ENCODE data around the gene RING1. TPM values are rescaled to one million over a fixed set of nuclear protein-coding genes. Genes with fewer than 3 reads are reported as not detected.

Gene RING1
- polyA plus RNA-seq, 1 experiment, result 36.6 TPM

- ChIA-PET POLR2A (interaction anchor here (0.7 kb wide), 1 partner anchor 238 kb away, joined by 20 read pairs; no protein-coding TSS in a partner anchor), CTCF (interaction anchor here (2.2 to 3.1 kb wide), 3 partner anchors 10 to 40 kb away, joined by 7 to 20 read pairs (median 11); no protein-coding TSS in a partner anchor)
- H3K4me3 ChIP-seq (ENCODE audit: low read depth, low read length), result peak overlapping the region; percentile 84
- no peak for DNase-seq (ENCODE audit: low read depth)
- H3K36me3 ChIP-seq (ENCODE audit: control insufficient read depth, insufficient read depth, low read length), result peaks cover 24% of the 10 kb centered on the region
- no peaks in the 10 kb centered on the region for H3K27me3 ChIP-seq (ENCODE audit: control insufficient read depth, insufficient read depth, low read length)
- TF ChIP-seq, protein P1, sequence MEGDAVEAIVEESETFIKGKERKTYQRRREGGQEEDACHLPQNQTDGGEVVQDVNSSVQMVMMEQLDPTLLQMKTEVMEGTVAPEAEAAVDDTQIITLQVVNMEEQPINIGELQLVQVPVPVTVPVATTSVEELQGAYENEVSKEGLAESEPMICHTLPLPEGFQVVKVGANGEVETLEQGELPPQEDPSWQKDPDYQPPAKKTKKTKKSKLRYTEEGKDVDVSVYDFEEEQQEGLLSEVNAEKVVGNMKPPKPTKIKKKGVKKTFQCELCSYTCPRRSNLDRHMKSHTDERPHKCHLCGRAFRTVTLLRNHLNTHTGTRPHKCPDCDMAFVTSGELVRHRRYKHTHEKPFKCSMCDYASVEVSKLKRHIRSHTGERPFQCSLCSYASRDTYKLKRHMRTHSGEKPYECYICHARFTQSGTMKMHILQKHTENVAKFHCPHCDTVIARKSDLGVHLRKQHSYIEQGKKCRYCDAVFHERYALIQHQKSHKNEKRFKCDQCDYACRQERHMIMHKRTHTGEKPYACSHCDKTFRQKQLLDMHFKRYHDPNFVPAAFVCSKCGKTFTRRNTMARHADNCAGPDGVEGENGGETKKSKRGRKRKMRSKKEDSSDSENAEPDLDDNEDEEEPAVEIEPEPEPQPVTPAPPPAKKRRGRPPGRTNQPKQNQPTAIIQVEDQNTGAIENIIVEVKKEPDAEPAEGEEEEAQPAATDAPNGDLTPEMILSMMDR (IDR thresholded peaks at IDR 0.05; ENCODE audit: insufficient read depth, low read depth, low read length), result no peak
Observed at GRCh38 chr6:33207552-33208090, 679 bp upstream of the RING1 start.

- TF ChIP-seq, protein P1 (IDR thresholded peaks at IDR 0.05; ENCODE audit: insufficient read depth, low read depth, low read length), result no peak
- no peak for DNase-seq (ENCODE audit: low read depth)
- Histone ChIP-seq H3K36me3 (ENCODE audit: control insufficient read depth, insufficient read depth, low read length) (peaks cover 12% of the 10 kb centered on the region), H3K27me3 (ENCODE audit: control insufficient read depth, insufficient read depth, low read length) (no peaks in the 10 kb centered on the region), H3K4me3 (ENCODE audit: low read depth, low read length) (no peak overlapping the region)
- ChIA-PET POLR2A (no interaction called here), CTCF (interaction anchor here (1.1 to 3.1 kb wide), 3 partner anchors 9 to 38 kb away, joined by 3 to 20 read pairs (median 7); no protein-coding TSS in a partner anchor)
Observed at GRCh38 chr6:33209856-33210255, 1.6 kb downstream of the RING1 start.

DNA sequence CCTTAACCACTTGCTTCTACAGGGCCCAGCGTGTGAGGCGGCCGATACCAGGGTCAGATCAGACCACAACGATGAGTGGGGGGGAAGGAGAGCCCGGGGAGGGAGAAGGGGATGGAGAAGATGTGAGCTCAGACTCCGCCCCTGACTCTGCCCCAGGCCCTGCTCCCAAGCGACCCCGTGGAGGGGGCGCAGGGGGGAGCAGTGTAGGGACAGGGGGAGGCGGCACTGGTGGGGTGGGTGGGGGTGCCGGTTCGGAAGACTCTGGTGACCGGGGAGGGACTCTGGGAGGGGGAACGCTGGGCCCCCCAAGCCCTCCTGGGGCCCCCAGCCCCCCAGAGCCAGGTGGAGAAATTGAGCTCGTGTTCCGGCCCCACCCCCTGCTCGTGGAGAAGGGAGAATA lies 2.8 kb downstream of the RING1 start:
- ChIA-PET CTCF (no interaction called here), POLR2A (no interaction called here)
- peaks cover 12% of the 10 kb centered on the region for H3K36me3 ChIP-seq (ENCODE audit: control insufficient read depth, insufficient read depth, low read length)
- no peaks in the 10 kb centered on the region; the same call in 1 of the 2 replicates for H3K27me3 ChIP-seq (ENCODE audit: control insufficient read depth, insufficient read depth, low read length)
- TF ChIP-seq, protein P1 (IDR thresholded peaks at IDR 0.05; ENCODE audit: insufficient read depth, low read depth, low read length), result no peak
- DNase-seq (ENCODE audit: low read depth), result no peak
- H3K4me3 ChIP-seq (ENCODE audit: low read depth, low read length), result no peak overlapping the region

- no peak overlapping the region for H3K4me3 ChIP-seq (ENCODE audit: low read depth, low read length)
- no peak for DNase-seq (ENCODE audit: low read depth)
- POLR2A ChIA-PET, result no interaction called here
Observed at GRCh38 chr6:33211666-33212422, 3.5 kb downstream of the RING1 start.

DNA sequence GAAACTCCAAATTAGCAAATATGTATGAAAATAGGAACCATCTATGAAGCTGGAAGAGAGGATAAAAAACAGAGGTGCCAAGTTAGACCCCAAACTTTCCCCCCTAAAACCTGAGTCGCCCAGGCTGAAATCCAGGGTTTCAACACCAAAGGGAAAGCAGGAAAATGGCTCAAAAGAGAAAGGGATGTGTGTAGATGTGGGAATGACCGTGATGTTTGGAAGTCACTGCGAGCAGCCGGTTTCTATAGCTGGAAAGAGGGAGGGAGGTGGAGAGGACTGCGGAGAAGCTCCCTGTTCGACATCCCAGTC lies 4.5 kb downstream of the RING1 start:
- Histone ChIP-seq H3K36me3 (ENCODE audit: control insufficient read depth, insufficient read depth, low read length) (peaks cover 12% of the 10 kb centered on the region), H3K4me3 (ENCODE audit: low read depth, low read length) (peak overlapping the region; percentile 40), H3K27me3 (ENCODE audit: control insufficient read depth, insufficient read depth, low read length) (no peaks in the 10 kb centered on the region; the same call in 1 of the 2 replicates)
- TF ChIP-seq, protein P1 (IDR thresholded peaks at IDR 0.05; ENCODE audit: insufficient read depth, low read depth, low read length), result no peak
- ChIA-PET CTCF (interaction anchor here (0.6 to 1.8 kb wide), 5 partner anchors 16 to 1167 kb away, joined by 3 to 5 read pairs (median 3); no protein-coding TSS in a partner anchor), POLR2A (interaction anchor here (0.6 kb wide), 1 partner anchor 241 kb away, joined by 3 read pairs; no protein-coding TSS in a partner anchor)
- no peak for DNase-seq (ENCODE audit: low read depth)

More at GRCh38 chr6:33211666-33212422, 3.5 kb downstream of the RING1 start:
- Histone ChIP-seq H3K27me3 (ENCODE audit: control insufficient read depth, insufficient read depth, low read length) (no peaks in the 10 kb centered on the region; the same call in 1 of the 2 replicates), H3K36me3 (ENCODE audit: control insufficient read depth, insufficient read depth, low read length) (peaks cover 12% of the 10 kb centered on the region)
- CTCF ChIA-PET, result interaction anchor here (1.0 to 1.8 kb wide), 3 partner anchors 16 to 36 kb away, joined by 3 to 5 read pairs (median 3); no protein-coding TSS in a partner anchor
- TF ChIP-seq, protein P1 (IDR thresholded peaks at IDR 0.05; ENCODE audit: insufficient read depth, low read depth, low read length), result no peak

Measured in BJ (cell line).